Spleen (tissue), 7 donors: Measurements from ENCODE around the gene PPP2R5C.

Source experiments
- POLR2A ChIP-seq, 3 donors: fragments of 450-650 bp; IDR thresholded peaks; one replicate each; pipeline ENCODE4 v1.5.1; 2017; ENCODE audit warnings: antibody characterized with exemption in 3 of 3, mild to moderate bottlenecking in 1 of 3
- TF ChIP-seq, protein P1 (sequence below), 11 experiments: fragments of 200-600 bp in 7 of 11; fragments of 450-650 bp in 4 of 11; sonication (generic) in 4 of 11; IDR thresholded peaks in 8 of 11; conservative IDR thresholded peaks in 3 of 11; 1 replicate in 7 of 11; 2 replicates in 4 of 11; pipeline versions ENCODE4 v1.4.0 to v1.8.0; 2016 to 2021; ENCODE audit warnings: antibody characterized with exemption in 11 of 11, inconsistent platforms in 4 of 11, mild to moderate bottlenecking in 1 of 11
- donor health status: DM: no; HTN: no; CAD: no; lungs with moderate emphysema.
- donor health status: DM: no; HTN: no; CAD: no.
- donor health status: DM: no; HTN: no; CAD: no.

DNA sequence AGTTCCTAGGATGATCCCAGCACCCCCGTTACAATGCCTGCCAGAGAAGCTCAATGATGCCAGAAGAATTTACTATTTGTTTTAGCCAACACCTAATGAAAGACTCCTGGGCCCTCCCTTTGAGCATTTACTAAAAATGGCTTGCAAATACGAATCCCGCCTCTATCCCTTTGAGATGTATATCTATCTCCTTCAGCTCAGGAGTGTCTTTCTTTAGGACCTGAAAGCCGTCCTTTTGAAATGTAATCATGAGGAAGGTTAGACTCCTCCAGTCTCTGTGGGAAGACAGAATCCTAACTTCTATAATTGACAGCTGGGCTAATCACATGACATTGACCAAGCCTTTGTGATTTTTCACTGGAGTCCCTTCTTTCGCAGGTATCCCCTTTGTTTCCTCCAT is 183.7 kb downstream of the PPP2R5C start:
- TF ChIP-seq, protein P1, sequence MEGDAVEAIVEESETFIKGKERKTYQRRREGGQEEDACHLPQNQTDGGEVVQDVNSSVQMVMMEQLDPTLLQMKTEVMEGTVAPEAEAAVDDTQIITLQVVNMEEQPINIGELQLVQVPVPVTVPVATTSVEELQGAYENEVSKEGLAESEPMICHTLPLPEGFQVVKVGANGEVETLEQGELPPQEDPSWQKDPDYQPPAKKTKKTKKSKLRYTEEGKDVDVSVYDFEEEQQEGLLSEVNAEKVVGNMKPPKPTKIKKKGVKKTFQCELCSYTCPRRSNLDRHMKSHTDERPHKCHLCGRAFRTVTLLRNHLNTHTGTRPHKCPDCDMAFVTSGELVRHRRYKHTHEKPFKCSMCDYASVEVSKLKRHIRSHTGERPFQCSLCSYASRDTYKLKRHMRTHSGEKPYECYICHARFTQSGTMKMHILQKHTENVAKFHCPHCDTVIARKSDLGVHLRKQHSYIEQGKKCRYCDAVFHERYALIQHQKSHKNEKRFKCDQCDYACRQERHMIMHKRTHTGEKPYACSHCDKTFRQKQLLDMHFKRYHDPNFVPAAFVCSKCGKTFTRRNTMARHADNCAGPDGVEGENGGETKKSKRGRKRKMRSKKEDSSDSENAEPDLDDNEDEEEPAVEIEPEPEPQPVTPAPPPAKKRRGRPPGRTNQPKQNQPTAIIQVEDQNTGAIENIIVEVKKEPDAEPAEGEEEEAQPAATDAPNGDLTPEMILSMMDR (IDR thresholded peaks at IDR 0.05 in 8 of 11, conservative IDR thresholded peaks at IDR 0.05 in 3 of 11), result no peak
- TF ChIP-seq POLR2A (IDR thresholded peaks at IDR 0.05), result no peak
